ENCODE data around the gene GHRH.

DNA sequence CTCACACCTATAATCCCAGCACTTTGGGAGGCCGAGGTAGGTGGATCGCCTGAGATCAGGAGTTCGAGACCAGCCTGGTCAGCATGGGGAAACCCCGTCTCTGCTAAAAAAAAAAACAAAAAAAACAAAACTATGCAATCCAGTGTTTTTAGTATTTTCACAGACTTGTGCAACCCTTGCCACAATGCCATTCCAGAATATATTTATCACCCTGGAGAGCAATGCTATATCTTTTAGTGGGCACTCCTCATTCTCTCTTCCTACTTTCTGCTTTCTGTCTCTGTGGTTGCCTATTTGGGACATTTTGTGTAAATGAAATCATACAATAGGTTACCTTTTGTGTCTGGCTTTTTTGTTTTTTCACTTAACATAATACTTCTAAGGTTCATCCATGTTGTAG, 43.2 kb downstream of the GHRH start:
- TF ChIP-seq, protein P1, sequence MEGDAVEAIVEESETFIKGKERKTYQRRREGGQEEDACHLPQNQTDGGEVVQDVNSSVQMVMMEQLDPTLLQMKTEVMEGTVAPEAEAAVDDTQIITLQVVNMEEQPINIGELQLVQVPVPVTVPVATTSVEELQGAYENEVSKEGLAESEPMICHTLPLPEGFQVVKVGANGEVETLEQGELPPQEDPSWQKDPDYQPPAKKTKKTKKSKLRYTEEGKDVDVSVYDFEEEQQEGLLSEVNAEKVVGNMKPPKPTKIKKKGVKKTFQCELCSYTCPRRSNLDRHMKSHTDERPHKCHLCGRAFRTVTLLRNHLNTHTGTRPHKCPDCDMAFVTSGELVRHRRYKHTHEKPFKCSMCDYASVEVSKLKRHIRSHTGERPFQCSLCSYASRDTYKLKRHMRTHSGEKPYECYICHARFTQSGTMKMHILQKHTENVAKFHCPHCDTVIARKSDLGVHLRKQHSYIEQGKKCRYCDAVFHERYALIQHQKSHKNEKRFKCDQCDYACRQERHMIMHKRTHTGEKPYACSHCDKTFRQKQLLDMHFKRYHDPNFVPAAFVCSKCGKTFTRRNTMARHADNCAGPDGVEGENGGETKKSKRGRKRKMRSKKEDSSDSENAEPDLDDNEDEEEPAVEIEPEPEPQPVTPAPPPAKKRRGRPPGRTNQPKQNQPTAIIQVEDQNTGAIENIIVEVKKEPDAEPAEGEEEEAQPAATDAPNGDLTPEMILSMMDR (IDR thresholded peaks at IDR 0.05) = no peak
- no peak for TF ChIP-seq POLR2A (IDR thresholded peaks at IDR 0.05)
